DOHH2 (cell line): ENCODE measurements around the gene FBXL20.
A peak's percentile ranks its signal among the peaks of the same experiment; 100 is the strongest.

Experiments
- H3F3A ChIP-seq: fragments of 200-600 bp; sonication (generic), shearing (Covaris generic); 2 replicates; pipeline ENCODE4 v1.6.0; 2016; ENCODE audit warnings: antibody characterized with exemption, mild to moderate bottlenecking; ENCODE audit not compliant: control insufficient read depth, insufficient read depth
- H3K27ac ChIP-seq: fragments of 200-600 bp; sonication (generic); 2 replicates; pipeline ENCODE4 v1.5.1; 2014; ENCODE audit warnings: low read depth, mild to moderate bottlenecking, low read length, moderate library complexity
- H3K27me3 ChIP-seq: fragments of 200-600 bp; sonication (generic); 2 replicates; pipeline ENCODE4 v1.6.1; 2014; ENCODE audit warnings: mild to moderate bottlenecking, low read length, mixed read lengths; ENCODE audit not compliant: control insufficient read depth
- H3K36me3 ChIP-seq: fragments of 200-600 bp; sonication (generic); 2 replicates; pipeline ENCODE4 v1.6.1; 2014; ENCODE audit warnings: mild to moderate bottlenecking, low read length, moderate library complexity, mixed read lengths; ENCODE audit not compliant: control insufficient read depth
- H3K4me1 ChIP-seq: fragments of 200-600 bp; sonication (generic); 2 replicates; pipeline ENCODE4 v1.6.1; 2014; ENCODE audit warnings: mild to moderate bottlenecking, low read length, mixed read lengths; ENCODE audit not compliant: control insufficient read depth
- H3K4me2 ChIP-seq: fragments of 200-600 bp; sonication (generic); 2 replicates; pipeline ENCODE4 v1.6.0; 2014; ENCODE audit warnings: mild to moderate bottlenecking, low read length, moderate library complexity
- H3K4me3 ChIP-seq: fragments of 200-600 bp; sonication (generic); 2 replicates; pipeline ENCODE4 v1.5.1; 2014; ENCODE audit warnings: mild to moderate bottlenecking, low read length, mixed read lengths
- H3K79me2 ChIP-seq: fragments of 200-600 bp; sonication (generic); 2 replicates; pipeline ENCODE4 v1.6.1; 2014; ENCODE audit warnings: mild to moderate bottlenecking, low read length, mixed read lengths; ENCODE audit not compliant: control insufficient read depth
- H3K9me2 ChIP-seq: fragments of 200-600 bp; sonication (generic); replicated peaks from 2 replicates; pipeline ENCODE4 v1.6.1; 2014; ENCODE audit warnings: mild to moderate bottlenecking, low read length, mixed read lengths; ENCODE audit not compliant: control insufficient read depth
- H3K9me3 ChIP-seq: fragments of 200-600 bp; sonication (generic); 2 replicates; pipeline ENCODE4 v1.6.1; 2014; ENCODE audit warnings: antibody characterized with exemption, low read length, mixed read lengths; ENCODE audit not compliant: control insufficient read depth, insufficient read depth
- H4K20me1 ChIP-seq: fragments of 200-600 bp; sonication (generic); 2 replicates; pipeline ENCODE4 v1.6.0; 2014; ENCODE audit warnings: low read depth, mild to moderate bottlenecking, antibody characterized with exemption, low read length, moderate library complexity; ENCODE audit not compliant: control insufficient read depth, insufficient read depth
- EZH2phosphoT487 ChIP-seq: fragments of 200-600 bp; sonication (generic); IDR thresholded peaks from 2 replicates; pipeline ENCODE4 v1.6.1; 2017; ENCODE audit warnings: borderline replicate concordance, mild to moderate bottlenecking, antibody characterized with exemption, low read length, moderate library complexity, mixed read lengths
- TF ChIP-seq, protein P1 (sequence below): fragments of 200-600 bp; sonication (generic); IDR thresholded peaks from one replicate; pipeline ENCODE4 v1.5.1; 2014; ENCODE audit warnings: antibody characterized with exemption, mild to moderate bottlenecking, low read depth, low read length; ENCODE audit not compliant: poor library complexity, severe bottlenecking

The FBXL20 gene

DNA sequence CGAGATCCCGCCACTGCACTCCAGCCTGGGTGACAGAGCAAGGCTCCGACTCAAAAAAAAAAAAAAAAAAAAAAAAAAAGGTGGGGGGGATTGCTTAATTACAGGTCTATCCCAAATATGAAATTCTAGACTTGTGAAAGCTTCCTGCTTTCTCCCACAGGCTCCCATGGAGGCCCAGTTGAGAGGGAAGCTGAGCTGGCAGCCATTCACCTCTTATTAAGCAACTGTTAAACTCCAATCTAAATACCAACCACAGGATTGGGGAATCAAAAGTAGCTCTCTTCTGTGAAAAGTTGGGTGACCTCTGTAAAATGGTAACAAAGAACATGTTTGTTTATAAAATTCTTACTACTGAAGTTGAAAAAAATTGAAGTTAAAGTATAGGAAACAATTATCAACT, 129.9 kb downstream of the FBXL20 start:
- Histone ChIP-seq H3K9me2 (no peaks in the 10 kb centered on the region), H3K27ac (no peak overlapping the region), H4K20me1 (no peaks in the 10 kb centered on the region), H3K4me3 (no peak overlapping the region), H3K79me2 (no peaks in the 10 kb centered on the region), H3K27me3 (no peaks in the 10 kb centered on the region), H3K9me3 (no peaks in the 10 kb centered on the region), H3K4me1 (peaks cover under 1% of the 10 kb centered on the region), H3K4me2 (no peak overlapping the region), H3F3A (no peaks in the 10 kb centered on the region), H3K36me3 (no peaks in the 10 kb centered on the region)
- TF ChIP-seq EZH2phosphoT487, result no peak
- TF ChIP-seq, protein P1, sequence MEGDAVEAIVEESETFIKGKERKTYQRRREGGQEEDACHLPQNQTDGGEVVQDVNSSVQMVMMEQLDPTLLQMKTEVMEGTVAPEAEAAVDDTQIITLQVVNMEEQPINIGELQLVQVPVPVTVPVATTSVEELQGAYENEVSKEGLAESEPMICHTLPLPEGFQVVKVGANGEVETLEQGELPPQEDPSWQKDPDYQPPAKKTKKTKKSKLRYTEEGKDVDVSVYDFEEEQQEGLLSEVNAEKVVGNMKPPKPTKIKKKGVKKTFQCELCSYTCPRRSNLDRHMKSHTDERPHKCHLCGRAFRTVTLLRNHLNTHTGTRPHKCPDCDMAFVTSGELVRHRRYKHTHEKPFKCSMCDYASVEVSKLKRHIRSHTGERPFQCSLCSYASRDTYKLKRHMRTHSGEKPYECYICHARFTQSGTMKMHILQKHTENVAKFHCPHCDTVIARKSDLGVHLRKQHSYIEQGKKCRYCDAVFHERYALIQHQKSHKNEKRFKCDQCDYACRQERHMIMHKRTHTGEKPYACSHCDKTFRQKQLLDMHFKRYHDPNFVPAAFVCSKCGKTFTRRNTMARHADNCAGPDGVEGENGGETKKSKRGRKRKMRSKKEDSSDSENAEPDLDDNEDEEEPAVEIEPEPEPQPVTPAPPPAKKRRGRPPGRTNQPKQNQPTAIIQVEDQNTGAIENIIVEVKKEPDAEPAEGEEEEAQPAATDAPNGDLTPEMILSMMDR, result no peak

DNA sequence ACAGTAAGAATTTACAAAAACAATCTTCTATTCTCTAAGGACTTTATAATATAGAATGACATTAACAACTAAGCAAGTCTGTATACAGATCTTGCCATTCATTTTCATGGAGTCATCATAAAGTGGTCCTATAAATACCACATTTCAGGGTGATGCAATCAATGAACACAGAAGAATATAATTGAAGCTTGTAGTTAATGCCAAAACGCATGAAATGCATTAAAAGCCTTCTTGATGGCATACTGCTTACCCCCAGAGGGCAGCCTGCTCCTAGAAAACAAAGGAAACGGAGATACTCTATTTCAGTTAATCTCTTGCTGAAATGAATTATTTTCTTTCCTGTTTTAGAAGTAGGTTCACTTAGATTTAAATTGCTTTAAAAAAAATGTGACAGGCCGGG, 130.5 kb downstream of the FBXL20 start:
- no peak for TF ChIP-seq EZH2phosphoT487
- TF ChIP-seq, protein P1, result peak; percentile 54
- no peaks in the 10 kb centered on the region for H3F3A ChIP-seq
- H3K4me2 ChIP-seq, result no peak overlapping the region
- no peaks in the 10 kb centered on the region for H3K79me2 ChIP-seq
- no peaks in the 10 kb centered on the region for H3K27me3 ChIP-seq
- no peaks in the 10 kb centered on the region for H3K9me3 ChIP-seq
- no peak overlapping the region for H3K4me3 ChIP-seq
- no peak overlapping the region for H3K27ac ChIP-seq
- H3K36me3 ChIP-seq, result no peaks in the 10 kb centered on the region
- H4K20me1 ChIP-seq, result no peaks in the 10 kb centered on the region
- H3K9me2 ChIP-seq, result no peaks in the 10 kb centered on the region
- H3K4me1 ChIP-seq, result no peaks in the 10 kb centered on the region

DNA sequence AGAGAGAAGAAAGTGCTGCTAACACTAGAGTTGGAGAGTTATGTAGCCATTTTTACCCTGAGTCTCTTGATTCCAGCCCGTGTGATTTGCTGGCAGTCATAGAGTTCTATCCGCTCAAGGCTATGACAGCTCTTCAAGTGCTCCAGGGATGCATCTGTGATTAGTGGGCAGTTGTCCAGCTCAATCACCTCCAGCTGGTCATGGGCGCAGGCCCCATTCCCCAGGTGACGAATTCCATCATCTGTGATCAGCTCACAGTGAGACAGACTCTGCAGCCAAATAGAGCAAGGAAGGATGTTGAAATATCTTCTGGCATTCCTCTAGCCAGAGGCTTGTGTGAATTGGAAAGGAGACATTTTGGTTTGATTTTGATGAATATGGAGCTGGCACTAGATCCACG, 137.3 kb downstream of the FBXL20 start:
- H3K27ac ChIP-seq, result no peak overlapping the region
- TF ChIP-seq, protein P1, result no peak
- no peak for TF ChIP-seq EZH2phosphoT487
- no peaks in the 10 kb centered on the region for H4K20me1 ChIP-seq
- no peaks in the 10 kb centered on the region for H3F3A ChIP-seq
- H3K9me3 ChIP-seq, result no peaks in the 10 kb centered on the region
- H3K79me2 ChIP-seq, result no peaks in the 10 kb centered on the region
- H3K9me2 ChIP-seq, result no peaks in the 10 kb centered on the region
- H3K4me3 ChIP-seq, result no peak overlapping the region
- H3K4me1 ChIP-seq, result peaks cover 4% of the 10 kb centered on the region; the same call in 1 of the 2 replicates
- H3K4me2 ChIP-seq, result no peak overlapping the region
- no peaks in the 10 kb centered on the region for H3K36me3 ChIP-seq
- no peaks in the 10 kb centered on the region for H3K27me3 ChIP-seq

DNA sequence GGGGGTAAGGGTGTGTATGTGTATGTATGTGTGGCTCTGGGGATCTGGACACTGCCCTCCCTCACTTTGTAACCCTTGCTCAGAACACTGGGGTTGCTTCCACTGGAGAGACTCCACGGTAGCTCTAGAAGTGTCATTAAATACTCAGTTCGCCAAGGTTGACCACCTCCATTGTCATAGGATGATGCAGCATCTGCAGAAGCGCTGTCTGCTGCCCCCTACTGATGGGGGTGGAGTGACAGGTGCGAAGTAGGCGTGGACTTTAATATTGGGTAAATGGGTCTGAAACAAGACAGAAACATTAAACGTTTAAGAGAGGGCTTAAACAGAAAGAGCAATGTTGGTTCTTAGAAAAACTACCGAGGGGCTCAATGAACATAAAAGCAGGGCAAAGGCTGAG, 140.1 kb downstream of the FBXL20 start:
- Histone ChIP-seq H4K20me1 (no peaks in the 10 kb centered on the region), H3K27ac (no peak overlapping the region), H3K9me2 (no peaks in the 10 kb centered on the region), H3K4me2 (no peak overlapping the region), H3K27me3 (no peaks in the 10 kb centered on the region), H3K4me3 (no peak overlapping the region), H3K9me3 (no peaks in the 10 kb centered on the region), H3K4me1 (peaks cover 4% of the 10 kb centered on the region; the same call in 1 of the 2 replicates), H3K79me2 (no peaks in the 10 kb centered on the region), H3K36me3 (no peaks in the 10 kb centered on the region; the same call in 1 of the 2 replicates), H3F3A (no peaks in the 10 kb centered on the region)
- no peak for TF ChIP-seq EZH2phosphoT487
- TF ChIP-seq, protein P1, result peak; percentile 89
